Breast epithelium (tissue), 4 donors: Measurements from ENCODE around the gene PPAN. TPM values are rescaled to one million over a fixed set of nuclear protein-coding genes. Genes with fewer than 3 reads are reported as not detected.

Source experiments
- DNase-seq, 2 donors: peaks; one replicate each; pipeline ENCODE4 v3.0.0-alpha.2; 2019; ENCODE audit warnings: low spot score in 2 of 2
- H3K27ac ChIP-seq, 2 donors: fragments of 200-600 bp; sonication (generic) in 1 of 2; one replicate each; pipeline ENCODE4 v1.5.1; 2016 to 2019; ENCODE audit warnings: mild to moderate bottlenecking in 1 of 2
- H3K27me3 ChIP-seq, 2 donors: fragments of 200-600 bp; sonication (generic) in 1 of 2; one replicate each; pipeline versions ENCODE4 v1.5.1 to v1.6.0; 2017 to 2019; ENCODE audit warnings: control low read depth in 1 of 2, mild to moderate bottlenecking in 1 of 2
- H3K36me3 ChIP-seq: fragments of 200-600 bp; one replicate; pipeline ENCODE4 v1.5.1; 2019
- H3K4me1 ChIP-seq, 2 donors: fragments of 200-600 bp; sonication (generic); one replicate each; pipeline ENCODE4 v1.5.1; 2016 to 2019; ENCODE audit warnings: control low read depth in 1 of 2
- H3K4me3 ChIP-seq, 3 donors: fragments of 200-600 bp; sonication (generic); 1 replicate in 2 of 3; 2 replicates in 1 of 3; pipeline ENCODE4 v1.5.1; 2016 to 2019; ENCODE audit warnings: mild to moderate bottlenecking in 3 of 3, moderate library complexity in 2 of 3
- H3K9me3 ChIP-seq, 2 donors: fragments of 200-600 bp; sonication (generic) in 1 of 2; one replicate each; pipeline ENCODE4 v1.5.1; 2016 to 2019; ENCODE audit warnings: control low read depth in 1 of 2
- CTCF ChIP-seq, 3 donors: fragments of 450-650 bp; IDR thresholded peaks; one replicate each; pipeline ENCODE4 v1.5.1; 2016 to 2017; ENCODE audit warnings: antibody characterized with exemption in 3 of 3, mild to moderate bottlenecking in 3 of 3, moderate library complexity in 3 of 3
- POLR2A ChIP-seq: fragments of 450-650 bp; IDR thresholded peaks from one replicate; pipeline ENCODE4 v1.6.1; 2016; ENCODE audit warnings: antibody characterized with exemption, mild to moderate bottlenecking, moderate library complexity
- POLR2AphosphoS5 ChIP-seq, 3 donors: sonication (generic); formaldehyde crosslinking; IDR thresholded peaks; one replicate each; pipeline ENCODE4 v1.6.1; 2017; ENCODE audit warnings: antibody characterized with exemption in 3 of 3
- intact Hi-C: fragments of 100-400 bp; cut with DNase I; formaldehyde crosslinking; loops from one replicate; pipeline ENCODE4 v1.15.1; 2023; ENCODE audit warnings: low total_unique reads
- total RNA-seq, 3 donors: library from RNA; depleted of rRNA; stranded (reverse); fragments of >200 nt; gene quantifications; one replicate each; pipeline ENCODE4 v1.1.0, GENCODE V29; 2016

The PPAN gene
- total RNA-seq, 3 donors from 2014 or later, result 17.1 to 44.2 (median 35.3) TPM

GRCh38 chr19:10145031-10145430 is 38.9 kb downstream of the PPAN start:
- H3K4me3 ChIP-seq, result no peak overlapping the region
- no peak for DNase-seq
- peaks cover 10% of the 10 kb centered on the region for H3K36me3 ChIP-seq
- no peak overlapping the region for H3K27ac ChIP-seq
- no peaks in the 10 kb centered on the region for H3K27me3 ChIP-seq
- H3K4me1 ChIP-seq, result no peaks in the 10 kb centered on the region
- no peaks in the 10 kb centered on the region for H3K9me3 ChIP-seq
- intact Hi-C loops, result no loop called here
- no peak for TF ChIP-seq POLR2A
- TF ChIP-seq POLR2AphosphoS5 (IDR thresholded peaks at IDR 0.05), result no peak
- no peak for TF ChIP-seq CTCF (IDR thresholded peaks at IDR 0.05)

GRCh38 chr19:10146142-10146541 is 40.0 kb downstream of the PPAN start:
- H3K9me3 ChIP-seq, result no peaks in the 10 kb centered on the region
- DNase-seq, result no peak
- intact Hi-C loops, result no loop called here
- no peaks in the 10 kb centered on the region for H3K27me3 ChIP-seq
- H3K4me1 ChIP-seq, result no peaks in the 10 kb centered on the region
- H3K4me3 ChIP-seq, result no peak overlapping the region
- TF ChIP-seq POLR2AphosphoS5 (IDR thresholded peaks at IDR 0.05) (no peak), POLR2A (no peak), CTCF (IDR thresholded peaks at IDR 0.05) (no peak)
- peaks cover 10% of the 10 kb centered on the region for H3K36me3 ChIP-seq
- no peak overlapping the region for H3K27ac ChIP-seq

- TF ChIP-seq POLR2AphosphoS5 (IDR thresholded peaks at IDR 0.05) (no peak), POLR2A (no peak)
- H3K4me1 ChIP-seq, result no peaks in the 10 kb centered on the region
- intact Hi-C loops, result no loop called here
These were observed 43.3 kb downstream of the PPAN start for GRCh38 chr19:10149427-10149826.

GRCh38 chr19:10151521-10151920 is 45.4 kb downstream of the PPAN start:
- TF ChIP-seq CTCF (IDR thresholded peaks at IDR 0.05), result no peak
- no peak for DNase-seq
- Histone ChIP-seq H3K27ac (no peak overlapping the region), H3K36me3 (no peaks in the 10 kb centered on the region), H3K9me3 (no peaks in the 10 kb centered on the region), H3K27me3 (no peaks in the 10 kb centered on the region), H3K4me1 (no peaks in the 10 kb centered on the region), H3K4me3 (no peak overlapping the region)
- intact Hi-C loops, result no loop called here

More at GRCh38 chr19:10149427-10149826, 43.3 kb downstream of the PPAN start:
- no peaks in the 10 kb centered on the region for H3K27me3 ChIP-seq
- no peaks in the 10 kb centered on the region for H3K9me3 ChIP-seq
- H3K36me3 ChIP-seq, result peaks cover 7% of the 10 kb centered on the region
- DNase-seq, result no peak
- H3K4me3 ChIP-seq, result no peak overlapping the region
- H3K27ac ChIP-seq, result no peak overlapping the region

- no peaks in the 10 kb centered on the region for H3K9me3 ChIP-seq
- H3K4me3 ChIP-seq, result no peak overlapping the region
- no peaks in the 10 kb centered on the region for H3K27me3 ChIP-seq
- TF ChIP-seq POLR2AphosphoS5 (IDR thresholded peaks at IDR 0.05) (no peak), POLR2A (no peak), CTCF (IDR thresholded peaks at IDR 0.05) (no peak)
- H3K4me1 ChIP-seq, result no peaks in the 10 kb centered on the region
- no peak overlapping the region for H3K27ac ChIP-seq
- no peaks in the 10 kb centered on the region for H3K36me3 ChIP-seq
- intact Hi-C loops, result no loop called here
- DNase-seq, result no peak
These were observed 45.9 kb downstream of the PPAN start for GRCh38 chr19:10152100-10152499.

GRCh38 chr19:10155839-10156238 is 49.7 kb downstream of the PPAN start:
- Histone ChIP-seq H3K4me3 (no peak overlapping the region), H3K36me3 (peaks cover 9% of the 10 kb centered on the region), H3K27me3 (no peaks in the 10 kb centered on the region), H3K9me3 (no peaks in the 10 kb centered on the region), H3K4me1 (no peaks in the 10 kb centered on the region), H3K27ac (no peak overlapping the region)
- no peak for TF ChIP-seq POLR2A
- no peak for TF ChIP-seq POLR2AphosphoS5 (IDR thresholded peaks at IDR 0.05)
- no peak for TF ChIP-seq CTCF (IDR thresholded peaks at IDR 0.05)
- intact Hi-C loops, result no loop called here
- DNase-seq, result no peak
